HEK293 (cell line): ENCODE measurements around the gene MLPH.

Experiments
- BCL11A ChIP-seq: fragments of 450-650 bp; formaldehyde crosslinking; IDR thresholded peaks from 2 replicates; pipeline ENCODE4 v1.5.1; 2016; ENCODE audit warnings: low read depth, missing biosample characterization, missing genetic modification characterization
- CTCF ChIP-seq: fragments of 450-650 bp; formaldehyde crosslinking; IDR thresholded peaks from 2 replicates; pipeline ENCODE4 v1.5.1; 2016; ENCODE audit warnings: missing biosample characterization, missing genetic modification characterization
- GLI2 ChIP-seq: fragments of 450-650 bp; formaldehyde crosslinking; IDR thresholded peaks from 2 replicates; pipeline ENCODE4; 2017; ENCODE audit warnings: missing biosample characterization, missing genetic modification characterization, low read depth, borderline replicate concordance
- KLF16 ChIP-seq: fragments of 450-650 bp; formaldehyde crosslinking; IDR thresholded peaks from 2 replicates; pipeline ENCODE4 v1.5.1; 2017; ENCODE audit warnings: missing biosample characterization, missing genetic modification characterization
- MEIS1 ChIP-seq: sonication (generic); formaldehyde crosslinking; IDR thresholded peaks from 2 replicates; pipeline ENCODE4 v1.8.1; 2022; ENCODE audit warnings: missing genetic modification reagents, mild to moderate bottlenecking, borderline replicate concordance
- PBX3 ChIP-seq: sonication (generic); formaldehyde crosslinking; IDR thresholded peaks from 2 replicates; pipeline ENCODE4 v1.8.1; 2022; ENCODE audit warnings: mild to moderate bottlenecking, moderate library complexity, missing genetic modification reagents
- YY1 ChIP-seq: fragments of 450-650 bp; formaldehyde crosslinking; IDR thresholded peaks from 2 replicates; pipeline ENCODE4 v1.5.1; 2018; ENCODE audit warnings: missing biosample characterization, missing genetic modification characterization
- YY2 ChIP-seq: fragments of 450-650 bp; formaldehyde crosslinking; IDR thresholded peaks from 2 replicates; pipeline ENCODE4 v1.5.1; 2016; ENCODE audit warnings: missing biosample characterization, missing genetic modification characterization
- ZBTB7A ChIP-seq: fragments of 450-650 bp; formaldehyde crosslinking; IDR thresholded peaks from 2 replicates; pipeline ENCODE4 v1.5.1; 2016; ENCODE audit warnings: low read depth, missing biosample characterization, missing genetic modification characterization
- ZFP3 ChIP-seq: fragments of 450-650 bp; formaldehyde crosslinking; IDR thresholded peaks from 2 replicates; pipeline ENCODE4 v1.5.1; 2016; ENCODE audit warnings: low read depth, missing biosample characterization, missing genetic modification characterization
- ZNF24 ChIP-seq: fragments of 450-650 bp; formaldehyde crosslinking; IDR thresholded peaks from 2 replicates; pipeline ENCODE4 v1.5.1; 2016; ENCODE audit warnings: missing biosample characterization, missing genetic modification characterization
- ZNF391 ChIP-seq: fragments of 450-650 bp; formaldehyde crosslinking; IDR thresholded peaks from 2 replicates; pipeline ENCODE4 v1.5.1; 2016; ENCODE audit warnings: low read depth, missing biosample characterization, missing genetic modification characterization, borderline replicate concordance
- ZNF548 ChIP-seq: fragments of 450-650 bp; formaldehyde crosslinking; IDR thresholded peaks from 2 replicates; pipeline ENCODE4 v1.5.1; 2016; ENCODE audit warnings: missing biosample characterization, missing genetic modification characterization
- ZNF580 ChIP-seq: fragments of 450-650 bp; formaldehyde crosslinking; IDR thresholded peaks from 2 replicates; pipeline ENCODE4 v1.5.1; 2016; ENCODE audit warnings: missing biosample characterization, missing genetic modification characterization

- TF ChIP-seq ZNF391 (tag by site-specific recombination) (no peak), YY2 (tag by site-specific recombination) (no peak), YY1 (tag by site-specific recombination) (no peak), KLF16 (tag by site-specific recombination) (no peak), BCL11A (tag by site-specific recombination) (no peak), CTCF (tag by site-specific recombination) (no peak), PBX3 (no peak), ZBTB7A (tag by site-specific recombination) (no peak), MEIS1 (CRISPR knock-in tag) (no peak), ZNF24 (no peak), ZNF580 (tag by site-specific recombination) (no peak), ZNF548 (tag by site-specific recombination) (no peak), GLI2 (tag by site-specific recombination) (no peak), ZFP3 (tag by site-specific recombination) (no peak)
Observed at GRCh38 chr2:237599465-237600110, 112.5 kb downstream of the MLPH start.
